H1 (cell line): ENCODE measurements around the gene PKDREJ. TPM values are rescaled to one million over a fixed set of nuclear protein-coding genes. Genes with fewer than 3 reads are reported as not detected.

Experiments used
- CTCF ChIA-PET: fragments of 300-600 bp; sonication (Branson Sonifier 250); formaldehyde crosslinking; loops from one replicate; lab custom pipeline; 2021; ENCODE audit not compliant: partially characterized antibody; lab: Charles Lee
- POLR2A ChIA-PET: fragments of 300-600 bp; sonication (Branson Sonifier 250); formaldehyde crosslinking; loops from one replicate; lab custom pipeline; 2021; ENCODE audit warnings: inconsistent platforms; ENCODE audit not compliant: partially characterized antibody; lab: Charles Lee
- DNase-seq, 2 experiments: peaks; one replicate each; pipeline versions ENCODE4 v3.0.0 to v3.0.0-alpha.2; 2010 to 2022; ENCODE audit warnings: low spot score in 2 of 2, low read depth in 1 of 2, mixed read lengths in 1 of 2
- FAIRE-seq: peaks from 2 replicates; lab custom pipeline; 2011; peaks lifted over from hg19 to GRCh38; lab: Jason Lieb, UNC
- H2AFZ ChIP-seq: 2 replicates; pipeline ENCODE4 v1.8.1; 2012; ENCODE audit warnings: low read length, inconsistent platforms
- H2AK5ac ChIP-seq: 2 replicates; pipeline ENCODE4 v1.6.1; 2013; ENCODE audit warnings: low read depth, low read length
- H2BK120ac ChIP-seq: replicated peaks from 2 replicates; pipeline ENCODE3; 2013; ENCODE audit warnings: low read depth, low read length, inconsistent platforms
- H2BK12ac ChIP-seq: 2 replicates; pipeline ENCODE4 v1.6.1; 2013; ENCODE audit warnings: low read depth, low read length
- H2BK15ac ChIP-seq: 2 replicates; pipeline ENCODE4 v1.6.1; 2013; ENCODE audit warnings: low read length
- H2BK20ac ChIP-seq: 2 replicates; pipeline ENCODE4 v1.6.1; 2013; ENCODE audit warnings: low read length
- H2BK5ac ChIP-seq: 2 replicates; pipeline ENCODE4 v1.6.1; 2013; ENCODE audit warnings: low read depth, low read length
- H3K14ac ChIP-seq: 2 replicates; pipeline ENCODE4 v1.6.1; 2013; ENCODE audit warnings: inconsistent platforms; ENCODE audit not compliant: insufficient read length
- H3K18ac ChIP-seq: 2 replicates; pipeline ENCODE4 v1.6.1; 2013; ENCODE audit warnings: low read length; ENCODE audit errors: extremely low read depth
- H3K23ac ChIP-seq: 2 replicates; pipeline ENCODE4 v1.6.1; 2013; ENCODE audit warnings: inconsistent platforms; ENCODE audit not compliant: insufficient read length
- H3K23me2 ChIP-seq: 2 replicates; pipeline ENCODE4 v1.6.1; 2013; ENCODE audit warnings: low read depth, low read length
- H3K27ac ChIP-seq: 2 replicates; pipeline ENCODE4 v1.6.1; 2011; ENCODE audit warnings: low read depth, low read length, inconsistent platforms
- H3K27me3 ChIP-seq, 4 experiments: replicated peaks in 1 of 4; 1 replicate in 1 of 4; 2 replicates in 3 of 4; pipeline versions ENCODE4 v1.6.1 to v1.8.1; 2011 to 2013; ENCODE audit warnings: low read length in 3 of 4, mild to moderate bottlenecking in 3 of 4, inconsistent platforms in 2 of 4, mixed read lengths in 2 of 4, moderate library complexity in 1 of 4; ENCODE audit not compliant: control insufficient read depth in 3 of 4, insufficient read depth in 3 of 4; ENCODE audit errors: extremely low read depth in 1 of 4
- H3K36me3 ChIP-seq, 4 experiments: 2 replicates each; pipeline versions ENCODE4 v1.6.1 to v1.8.1; 2011 to 2013; ENCODE audit warnings: mild to moderate bottlenecking in 4 of 4, low read length in 3 of 4, moderate library complexity in 2 of 4, control low read depth in 1 of 4, inconsistent platforms in 1 of 4; ENCODE audit not compliant: insufficient read depth in 4 of 4, control insufficient read depth in 2 of 4
- H3K4ac ChIP-seq: replicated peaks from 2 replicates; pipeline ENCODE3; 2013; ENCODE audit warnings: low read length, low read depth, mixed read lengths, inconsistent platforms; ENCODE audit not compliant: insufficient read length
- H3K4me1 ChIP-seq, 4 experiments: replicated peaks in 1 of 4; 1 replicate in 1 of 4; 2 replicates in 3 of 4; pipeline versions ENCODE4 v1.6.1 to v1.8.1; 2011 to 2013; ENCODE audit warnings: low read length in 3 of 4, inconsistent platforms in 2 of 4, mixed read lengths in 1 of 4; ENCODE audit not compliant: insufficient read depth in 4 of 4, control insufficient read depth in 3 of 4
- H3K4me2 ChIP-seq, 2 experiments: 2 replicates each; pipeline versions ENCODE4 v1.6.1 to v1.8.1; 2011 to 2013; ENCODE audit warnings: low read depth in 2 of 2, low read length in 2 of 2, control low read depth in 1 of 2, inconsistent platforms in 1 of 2, mild to moderate bottlenecking in 1 of 2; ENCODE audit not compliant: insufficient read depth in 1 of 2
- H3K4me3 ChIP-seq, 4 experiments: fragments of 200-600, 300-600 bp in 1 of 4; sonication (generic), shearing (Covaris generic), sonication (Bioruptor Twin) in 1 of 4; 2 replicates each; pipeline versions ENCODE4 v1.5.1 to v1.8.1; 2011 to 2016; ENCODE audit warnings: low read length in 4 of 4, low read depth in 3 of 4, control low read depth in 2 of 4, inconsistent platforms in 2 of 4, mild to moderate bottlenecking in 2 of 4, mixed read lengths in 1 of 4, moderate library complexity in 1 of 4; ENCODE audit not compliant: insufficient read depth in 2 of 4; ENCODE audit errors: extremely low read depth in 1 of 4
- H3K56ac ChIP-seq: replicated peaks from 2 replicates; pipeline ENCODE3; 2013; ENCODE audit warnings: low read depth, mild to moderate bottlenecking, mixed read lengths, low read length, inconsistent platforms; ENCODE audit not compliant: insufficient read length
- H3K79me1 ChIP-seq: 2 replicates; pipeline ENCODE4 v1.6.1; 2013; ENCODE audit warnings: low read depth, low read length, control low read depth
- H3K79me2 ChIP-seq, 2 experiments: 2 replicates each; pipeline versions ENCODE4 v1.6.1 to v1.8.1; 2012 to 2013; ENCODE audit warnings: low read length in 2 of 2, mild to moderate bottlenecking in 2 of 2, inconsistent platforms in 1 of 2; ENCODE audit not compliant: insufficient read depth in 2 of 2, control insufficient read depth in 1 of 2
- H3K9ac ChIP-seq, 4 experiments: replicated peaks in 1 of 4; 1 replicate in 1 of 4; 2 replicates in 3 of 4; pipeline versions ENCODE4 v1.6.1 to v1.8.1; 2011 to 2013; ENCODE audit warnings: low read depth in 3 of 4, low read length in 3 of 4, control low read depth in 2 of 4, mild to moderate bottlenecking in 2 of 4, moderate library complexity in 2 of 4, inconsistent platforms in 1 of 4; ENCODE audit errors: extremely low read depth in 1 of 4
- H3K9me3 ChIP-seq, 2 experiments: 2 replicates each; pipeline versions ENCODE4 v1.6.1 to v1.8.1; 2012 to 2013; ENCODE audit warnings: mild to moderate bottlenecking in 2 of 2, moderate library complexity in 2 of 2, control low read depth in 1 of 2, inconsistent platforms in 1 of 2, low read depth in 1 of 2, low read length in 1 of 2, mixed read lengths in 1 of 2; ENCODE audit not compliant: insufficient read depth in 2 of 2
- H4K20me1 ChIP-seq, 2 experiments: replicated peaks in 1 of 2; 2 replicates each; pipeline versions ENCODE3 to v1.8.1; 2011 to 2013; ENCODE audit warnings: inconsistent platforms in 2 of 2, low read length in 2 of 2, mild to moderate bottlenecking in 1 of 2; ENCODE audit not compliant: insufficient read depth in 2 of 2, control insufficient read depth in 1 of 2
- H4K5ac ChIP-seq: 2 replicates; pipeline ENCODE4 v1.6.1; 2013; ENCODE audit warnings: low read length, low read depth, mixed read lengths, inconsistent platforms; ENCODE audit not compliant: insufficient read length
- H4K8ac ChIP-seq: 2 replicates; pipeline ENCODE4 v1.8.0; 2013; ENCODE audit warnings: mild to moderate bottlenecking, moderate library complexity, low read length, inconsistent platforms; ENCODE audit not compliant: insufficient read depth; ENCODE audit errors: extremely low read depth
- H4K91ac ChIP-seq: replicated peaks from 2 replicates; pipeline ENCODE3; 2013; ENCODE audit warnings: low read length, mixed read lengths, inconsistent platforms; ENCODE audit not compliant: insufficient read length
- CHD2 ChIP-seq: IDR thresholded peaks from 2 replicates; pipeline ENCODE4 v1.6.1; 2012; ENCODE audit warnings: low read length, improper control_type of control experiment
- HDAC2 ChIP-seq, 2 experiments: fragments of 300-600 bp in 1 of 2; sonication (generic) in 1 of 2; IDR thresholded peaks; 2 replicates each; pipeline ENCODE4 v1.6.1; 2011 to 2012; ENCODE audit warnings: low read depth in 2 of 2, low read length in 2 of 2, mild to moderate bottlenecking in 2 of 2, moderate library complexity in 2 of 2, borderline replicate concordance in 1 of 2, inconsistent platforms in 1 of 2
- JUN ChIP-seq: IDR thresholded peaks from 2 replicates; pipeline ENCODE4 v1.6.1; 2011; ENCODE audit warnings: low read depth, mild to moderate bottlenecking, improper control_type of control experiment, low read length
- KDM5A ChIP-seq: fragments of 200-600 bp; IDR thresholded peaks from 2 replicates; pipeline ENCODE4 v1.7.1; 2012; ENCODE audit warnings: mild to moderate bottlenecking, low read length, inconsistent platforms, mixed read lengths
- MAFK ChIP-seq: IDR thresholded peaks from 2 replicates; pipeline ENCODE4 v1.6.1; 2012; ENCODE audit warnings: low read depth, mild to moderate bottlenecking, improper control_type of control experiment, low read length
- MAX ChIP-seq: IDR thresholded peaks from 2 replicates; pipeline ENCODE4 v1.6.1; 2012; ENCODE audit warnings: inconsistent platforms
- POLR2A ChIP-seq, 2 experiments: IDR thresholded peaks; 1 replicate in 1 of 2; 2 replicates in 1 of 2; pipeline ENCODE4 v1.6.1; 2011; ENCODE audit warnings: low read depth in 2 of 2, low read length in 2 of 2, mild to moderate bottlenecking in 2 of 2; ENCODE audit errors: control extremely low read depth in 1 of 2
- SAP30 ChIP-seq: fragments of 300-600 bp; sonication (generic); IDR thresholded peaks from 2 replicates; pipeline ENCODE4 v1.7.1; 2012; ENCODE audit warnings: low read length, moderate library complexity, mild to moderate bottlenecking, inconsistent platforms; ENCODE audit not compliant: insufficient read depth, insufficient replicate concordance
- USF2 ChIP-seq: IDR thresholded peaks from 2 replicates; pipeline ENCODE4 v1.6.1; 2011; ENCODE audit warnings: low read length, improper control_type of control experiment
- WGBS, 2 experiments: shearing (Covaris generic) in 1 of 2; methylation state at CpG; one replicate each; pipeline versions ENCODE4 v1.1.6 to v1.1.7; 2013 to 2015; ENCODE audit warnings: low lambda C conversion rate in 2 of 2, mixed read lengths in 2 of 2, inconsistent platforms in 1 of 2, low coverage in 1 of 2, missing lambda C conversion rate in 1 of 2; ENCODE audit not compliant: insufficient replicate concordance in 2 of 2, insufficient coverage in 1 of 2, insufficient read length in 1 of 2; ENCODE audit errors: extremely low coverage in 1 of 2, missing lambda C conversion rate in 1 of 2; 5-methylcytosine and 5-hydroxymethylcytosine counted together
- polyA plus RNA-seq, 7 experiments: library from polyadenylated mRNA; depleted of rRNA in 3 of 7; stranded (reverse) in 5 of 7; unstranded in 2 of 7; fragments of >200 nt in 5 of 7; fragments of 200-250 nt in 2 of 7; gene quantifications; 1 replicate in 5 of 7; 2 replicates in 1 of 7; 4 replicates in 1 of 7; pipeline versions ENCODE4 v1.2.1 to v1.2.3, GENCODE V29; 2011 to 2013; ENCODE audit warnings: missing spikeins in 2 of 7, mixed read lengths in 2 of 7
- total RNA-seq: library from RNA; stranded (reverse); fragmentation: NEBNext Ultra II Directional; extraction: Animal tissue kit (Norgen Biotek cat#: 25700); gene quantifications from 2 replicates; pipeline ENCODE4 v1.2.1, GENCODE V29; 2021
- TF ChIP-seq, protein P1 (sequence below): IDR thresholded peaks from 2 replicates; pipeline ENCODE4 v1.6.1; 2012; ENCODE audit warnings: inconsistent platforms
- TF ChIP-seq, protein P2 (sequence below): IDR thresholded peaks from 2 replicates; pipeline ENCODE4 v1.6.1; 2011; ENCODE audit warnings: low read depth, mild to moderate bottlenecking, low read length; ENCODE audit not compliant: insufficient read depth

Gene PKDREJ
- total and polyA plus RNA-seq, 2 of the 8 experiments (the other 6 are each of a cell fraction or from before 2014, with no cell fraction given), result 0.02 to 0.04 TPM

- CTCF ChIA-PET, result interaction anchor here (0.6 to 2.8 kb wide), 4 partner anchors 22 to 220 kb away, joined by 3 to 8 read pairs (median 4); partner anchors contain the start of gene PKDREJ
- no peak for FAIRE-seq
- TF ChIP-seq JUN (no peak), SAP30 (no peak), POLR2A (IDR thresholded peaks at IDR 0.05; ENCODE audit: control extremely low read depth in 1 of 2, low read depth in 2 of 2, low read length in 2 of 2) (no peak), HDAC2 (IDR thresholded peaks at IDR 0.05; ENCODE audit: borderline replicate concordance in 1 of 2, low read depth in 2 of 2, low read length in 2 of 2) (no peak), MAX (no peak), MAFK (no peak), USF2 (no peak), KDM5A (no peak), CHD2 (no peak)
- TF ChIP-seq, protein P1, sequence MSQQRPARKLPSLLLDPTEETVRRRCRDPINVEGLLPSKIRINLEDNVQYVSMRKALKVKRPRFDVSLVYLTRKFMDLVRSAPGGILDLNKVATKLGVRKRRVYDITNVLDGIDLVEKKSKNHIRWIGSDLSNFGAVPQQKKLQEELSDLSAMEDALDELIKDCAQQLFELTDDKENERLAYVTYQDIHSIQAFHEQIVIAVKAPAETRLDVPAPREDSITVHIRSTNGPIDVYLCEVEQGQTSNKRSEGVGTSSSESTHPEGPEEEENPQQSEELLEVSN, result no peak
- TF ChIP-seq, protein P2, sequence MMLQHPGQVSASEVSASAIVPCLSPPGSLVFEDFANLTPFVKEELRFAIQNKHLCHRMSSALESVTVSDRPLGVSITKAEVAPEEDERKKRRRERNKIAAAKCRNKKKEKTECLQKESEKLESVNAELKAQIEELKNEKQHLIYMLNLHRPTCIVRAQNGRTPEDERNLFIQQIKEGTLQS, result no peak
Measured at GRCh38 chr22:46226577-46226976, 36.6 kb downstream of the PKDREJ start.

More at GRCh38 chr22:46226577-46226976, 36.6 kb downstream of the PKDREJ start:
- DNase-seq, result no peak
- no peak overlapping the region for H3K4ac ChIP-seq
- no peak overlapping the region for H2BK12ac ChIP-seq
- peaks cover 0 to 7% of the 10 kb centered on the region in 2 experiments for H4K20me1 ChIP-seq
- H3K9me3 ChIP-seq, result no peaks in the 10 kb centered on the region
- no peaks in the 10 kb centered on the region for H3K36me3 ChIP-seq
- no peak overlapping the region for H3K4me3 ChIP-seq
- no peak overlapping the region for H2AK5ac ChIP-seq
- no peaks in the 10 kb centered on the region for H3K23me2 ChIP-seq
- H2BK120ac ChIP-seq, result no peak overlapping the region
- no peak overlapping the region for H2AFZ ChIP-seq
- no peak overlapping the region for H3K27ac ChIP-seq
- POLR2A ChIA-PET, result interaction anchor here (1.2 kb wide), 1 partner anchor 21 kb away, joined by 3 read pairs; no protein-coding TSS in a partner anchor
- no peaks in the 10 kb centered on the region for H3K27me3 ChIP-seq
- no peak overlapping the region for H3K56ac ChIP-seq
- H2BK15ac ChIP-seq, result no peak overlapping the region
- no peak overlapping the region for H3K23ac ChIP-seq
- no peak overlapping the region for H4K5ac ChIP-seq
- H3K14ac ChIP-seq, result no peak overlapping the region
- H3K4me1 ChIP-seq, result no peaks in the 10 kb centered on the region; a peak in 2 of 7 replicates
- H4K8ac ChIP-seq, result no peak overlapping the region
- no peak overlapping the region for H2BK20ac ChIP-seq
- H3K9ac ChIP-seq, result no peak overlapping the region
- 88% methylated on average over 7 of the region's 7 CpGs; no CpG with 5 or more reads in 1 of the 2 experiments for WGBS, 2 experiments
- no peak overlapping the region for H3K4me2 ChIP-seq
- H3K18ac ChIP-seq, result no peak overlapping the region
- H2BK5ac ChIP-seq, result no peak overlapping the region
- H3K79me1 ChIP-seq, result no peaks in the 10 kb centered on the region
- H3K79me2 ChIP-seq, result no peaks in the 10 kb centered on the region
- no peak overlapping the region for H4K91ac ChIP-seq
